Heart left ventricle (tissue), 13 donors: ENCODE data around the gene ANKRD39.

ENCODE experiments used
- CTCF ChIP-seq, 12 donors: fragments of 200-600 bp; sonication (generic) in 4 of 12; IDR thresholded peaks; one replicate each; pipeline versions ENCODE4 v1.5.0 to v1.8.0; 2018 to 2022; ENCODE audit warnings: antibody characterized with exemption in 12 of 12, mild to moderate bottlenecking in 5 of 12
- POLR2A ChIP-seq, 2 donors: fragments of 450-650 bp; IDR thresholded peaks; one replicate each; pipeline ENCODE4 v1.6.1; 2017; ENCODE audit warnings: antibody characterized with exemption in 2 of 2, mild to moderate bottlenecking in 2 of 2, moderate library complexity in 2 of 2
- donor health status: ischemic (EF 13 %, LVEDD 7.1; RV severe dilation, severe dysfunction).
- donor health status: DM: no; HTN: yes; CAD: no.
- donor health status: DM: no; HTN: no; CAD: no.
- donor health status: ischemic (EF 25% LVEDD 6.9; RV normal size, moderate dysfunction).
- donor health status: ischemic (EF 25% LVEDD 5.7; RV mildly dilated, moderate dysfunction).
- donor health status: ischemic (EF 35%, LVEDD 5.7; RV mildly dilated, moderate dysfunction).
- donor health status: nonischemic (EF 11% LVEDD 7.7; RV severe dilation, severe dysfunction).
- donor health status: DM: yes; HTN: yes; CAD: no.
- donor health status: PGD.
- donor health status: ischemic (EF 29% LVEDD 5.4; RV normal size, mild dysfunction).
- donor health status: nonischemic (EF 23%, LVEDD 6.1; RV moderate dilation, normal function).

- TF ChIP-seq POLR2A (IDR thresholded peaks at IDR 0.05) (no peak), CTCF (IDR thresholded peaks at IDR 0.05) (no peak)
Observed at GRCh38 chr2:96877631-96878092, 19.8 kb upstream of the ANKRD39 start.
